ENCODE data around the gene PTPRE.

The PTPRE gene

DNA sequence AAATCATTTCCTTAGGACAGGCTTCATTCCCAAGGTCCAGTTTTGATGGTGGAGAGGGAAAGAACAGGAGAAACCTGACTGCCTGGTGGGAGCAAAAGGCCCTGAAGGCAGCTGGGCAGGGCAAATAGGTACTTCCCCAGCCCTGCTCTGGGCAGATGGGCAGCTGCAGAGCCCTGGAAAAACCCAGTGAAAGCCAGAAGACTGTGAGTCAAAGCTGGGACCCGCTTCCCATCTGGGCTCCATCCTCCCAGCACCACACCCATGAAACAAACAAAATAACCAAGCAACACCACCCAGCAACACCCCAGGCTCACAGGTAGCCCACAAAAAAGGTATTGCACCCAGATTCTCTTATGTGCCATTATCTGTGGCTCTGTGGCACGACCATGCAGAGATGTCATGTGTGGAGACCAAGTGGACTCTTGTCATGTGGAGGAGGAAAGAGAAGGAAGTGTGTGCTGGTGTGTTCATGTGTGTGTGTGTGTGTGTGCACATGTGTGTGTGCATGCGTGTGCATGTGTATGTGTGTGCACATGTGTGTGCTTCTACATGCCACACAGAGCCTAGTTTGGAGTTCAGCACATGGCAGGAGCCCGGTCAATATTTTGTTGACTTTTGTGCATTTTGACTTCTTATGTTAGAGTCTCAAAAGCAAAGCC lies 24.0 kb upstream of the PTPRE start:
- DNase-seq, result no peak

DNA sequence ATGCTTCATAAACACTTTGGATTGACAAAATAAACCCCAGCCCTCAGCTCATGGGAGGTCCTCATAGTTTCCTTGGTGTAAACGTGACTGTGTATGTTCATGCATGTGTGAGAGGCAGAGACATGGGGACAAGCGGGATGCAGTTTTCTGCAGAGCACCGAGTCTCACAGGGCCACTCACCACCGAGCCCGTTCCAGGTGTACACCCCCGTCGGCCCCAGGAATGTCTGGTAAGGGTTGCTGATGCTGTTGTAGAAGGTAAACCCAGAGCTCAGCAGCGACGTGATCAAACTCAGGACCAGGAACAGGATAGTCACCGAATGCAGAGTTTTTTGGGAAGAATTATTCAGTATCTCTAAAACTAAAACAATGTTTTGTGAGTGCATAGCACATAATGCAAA lies 23.4 kb upstream of the PTPRE start:
- no peak for DNase-seq

DNA sequence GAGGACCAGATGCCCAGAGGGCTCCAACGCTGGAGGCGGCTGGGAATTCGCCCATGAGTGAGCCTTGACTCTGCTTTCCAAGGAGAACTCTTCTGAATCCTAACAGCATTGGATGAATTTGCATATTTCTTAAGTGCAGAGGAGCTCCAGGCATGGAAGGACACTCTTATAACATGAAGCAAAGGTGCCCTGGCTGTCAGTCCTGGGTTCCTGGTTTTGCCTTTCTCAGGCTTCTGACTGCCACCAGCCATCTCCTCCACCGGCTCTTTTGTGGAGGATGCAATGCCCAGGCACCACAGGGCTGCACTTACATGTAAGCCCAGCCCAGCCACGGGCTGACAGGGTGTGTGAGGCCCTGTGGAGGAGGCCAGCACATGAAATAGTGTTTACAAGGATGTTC lies 22.4 kb upstream of the PTPRE start:
- DNase-seq, result no peak

- no peak for DNase-seq
Measured at GRCh38 chr10:127886371-127887051, 20.4 kb upstream of the PTPRE start.

- peak; percentile 18 for DNase-seq
Measured at GRCh38 chr10:127887541-127888415, 19.1 kb upstream of the PTPRE start.

GRCh38 chr10:127888521-127889312 lies 18.2 kb upstream of the PTPRE start:
- DNase-seq, result peak; percentile 29

GRCh38 chr10:127889605-127890195 lies 17.2 kb upstream of the PTPRE start:
- DNase-seq, result no peak

- DNase-seq, result no peak
Measured at GRCh38 chr10:127890216-127890615, 16.7 kb upstream of the PTPRE start.

GRCh38 chr10:127890832-127891334 lies 16.0 kb upstream of the PTPRE start:
- no peak for DNase-seq

DNA sequence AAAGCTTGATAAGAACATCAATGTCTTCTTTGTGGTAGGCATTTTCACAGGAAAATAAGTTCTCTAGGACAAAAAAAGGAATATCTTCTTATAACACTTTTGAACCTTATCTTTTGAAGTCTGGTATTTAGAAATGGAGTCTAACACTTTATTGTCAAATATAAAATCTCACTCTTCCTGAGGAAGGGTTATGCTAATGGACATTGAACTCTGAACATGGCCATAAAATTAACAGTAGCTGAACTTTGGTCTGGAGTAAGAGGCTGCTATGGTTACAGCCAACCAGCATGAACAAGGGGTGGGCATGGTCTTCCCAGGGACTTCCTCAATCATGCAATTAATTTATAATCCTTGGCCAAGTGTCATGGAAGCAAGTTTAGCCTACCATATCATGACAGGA lies 14.2 kb upstream of the PTPRE start, which contains the start of gene CLRN3:
CLRN3 (minus strand) TSS at position 199 of the 400 bp plus-strand sequence; CDS start at position 42, 157 bp downstream.
- peak; percentile 78 for DNase-seq

GRCh38 chr10:127894146-127894545 lies 12.8 kb upstream of the PTPRE start:
- DNase-seq, result no peak

DNA sequence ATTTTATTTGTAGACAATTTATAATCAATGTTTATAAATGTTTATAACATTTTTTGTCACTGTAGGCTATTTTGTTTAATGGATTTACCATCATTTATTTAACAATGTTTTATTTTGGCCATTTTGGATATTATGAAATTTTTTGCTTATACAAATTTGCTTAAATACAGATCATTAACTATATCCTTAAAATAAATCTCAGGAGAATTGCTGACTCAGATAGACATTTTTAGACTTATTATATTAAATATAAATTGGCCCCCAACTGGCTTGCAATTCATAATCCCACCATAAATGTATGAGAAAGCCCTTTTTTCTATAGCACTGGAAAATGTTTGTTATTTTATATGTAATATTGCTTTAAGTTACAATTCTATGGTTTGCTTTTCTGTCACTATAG lies 10.3 kb upstream of the PTPRE start:
- no peak for DNase-seq

DNA sequence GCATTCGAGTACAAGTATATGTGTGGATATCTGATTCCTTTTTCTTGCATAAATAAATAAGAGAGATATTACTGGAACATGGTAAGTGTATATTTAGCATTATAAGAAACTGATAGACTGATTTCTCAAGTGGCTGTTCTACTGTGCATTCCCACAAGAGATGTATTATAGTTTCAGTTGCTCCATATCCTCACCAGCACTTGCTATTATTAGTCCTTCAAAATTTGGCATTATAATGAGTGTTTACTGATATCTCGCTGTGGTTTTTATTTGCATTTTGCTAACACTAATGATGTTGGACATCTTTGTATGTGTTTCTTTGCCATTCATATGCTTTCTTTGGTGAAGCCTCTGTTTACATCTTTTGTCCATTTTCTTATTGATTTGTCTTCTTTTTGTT lies 9.7 kb upstream of the PTPRE start:
- DNase-seq, result no peak

DNA sequence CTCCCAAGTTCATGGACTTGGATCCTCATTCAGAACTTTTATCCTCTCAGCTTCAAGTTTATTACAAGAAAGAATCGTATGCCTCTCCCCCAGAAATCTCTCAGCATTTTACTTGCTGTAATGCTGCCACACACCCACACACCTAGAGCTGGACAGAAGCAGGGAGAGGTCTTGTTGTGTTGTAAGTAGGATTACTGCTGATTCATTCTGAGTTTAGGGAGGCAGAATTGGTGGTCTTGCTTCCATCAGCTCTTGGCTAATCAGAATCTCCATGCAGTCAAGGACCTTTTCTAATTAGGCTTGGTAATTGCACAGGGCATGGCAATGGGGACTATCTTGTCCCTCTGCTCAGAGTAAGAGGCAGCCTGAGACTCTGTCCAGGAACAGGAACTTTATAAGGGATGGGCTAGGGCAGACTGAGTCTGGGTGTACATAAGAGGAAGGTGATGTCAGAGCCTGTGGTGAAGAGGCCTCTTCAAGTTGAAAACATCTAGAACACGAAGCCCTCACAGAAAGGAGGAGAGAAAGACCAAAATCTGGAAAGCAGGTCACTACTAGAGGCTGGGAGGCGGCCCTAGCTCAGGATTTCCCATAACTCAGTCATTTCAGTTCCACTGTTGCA lies 7.0 kb upstream of the PTPRE start:
- DNase-seq, result no peak

DNA sequence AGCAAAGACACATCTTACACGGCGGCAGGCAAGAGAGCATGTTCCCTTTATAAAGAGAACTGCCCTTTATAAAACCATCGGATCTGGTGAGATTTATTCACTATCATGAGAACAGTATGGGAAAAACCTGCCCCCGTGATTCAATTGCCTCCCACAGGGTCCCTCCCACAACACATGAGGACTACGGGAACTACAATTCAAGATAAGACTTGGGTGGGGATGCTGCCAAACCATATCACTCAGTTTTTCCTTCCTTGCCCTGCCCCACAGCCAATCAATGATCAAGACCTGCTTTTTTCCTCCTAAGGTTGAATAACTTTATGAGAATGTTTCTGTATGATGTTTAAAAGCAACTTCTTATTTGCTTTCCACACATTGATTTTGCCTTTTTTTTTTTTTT lies 3.1 kb upstream of the PTPRE start:
- DNase-seq, result no peak

DNA sequence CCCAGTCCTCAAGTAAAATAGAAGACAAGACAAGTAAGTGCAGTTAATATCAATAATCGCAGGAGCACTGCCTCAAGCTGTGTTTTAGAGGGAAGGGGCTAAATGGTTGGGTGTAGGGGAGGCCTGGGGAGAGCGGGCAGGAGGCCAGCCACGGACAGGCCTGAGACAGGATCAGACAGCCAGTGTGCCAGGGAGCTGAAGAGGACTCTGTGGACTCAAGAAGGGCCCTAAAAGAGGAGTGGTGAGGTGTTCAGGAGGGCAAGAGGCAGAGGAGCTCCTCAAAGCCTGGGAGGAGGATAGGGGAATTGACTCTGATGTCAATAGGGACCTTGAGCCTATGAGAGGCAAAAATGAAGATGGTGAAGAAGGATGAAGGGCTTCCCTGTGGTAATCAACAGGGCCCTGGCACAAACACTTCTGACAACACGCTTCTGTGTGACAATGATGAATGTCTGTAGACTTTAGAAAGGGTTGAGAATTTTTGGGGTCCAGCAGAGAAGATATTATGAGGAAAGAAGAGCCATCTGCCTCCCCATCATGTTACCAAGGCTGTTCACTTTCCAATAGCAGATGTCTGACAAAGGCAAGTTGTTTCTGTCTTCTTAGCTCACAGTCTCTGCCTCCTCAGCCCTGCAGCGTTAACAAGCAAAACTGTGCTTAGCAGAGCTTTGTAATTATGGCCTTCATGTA lies 2.4 kb upstream of the PTPRE start:
- DNase-seq, result no peak

GRCh38 chr10:127905001-127905847 lies 1.7 kb upstream of the PTPRE start:
- DNase-seq, result no peak

GRCh38 chr10:127905848-127906261 lies 1.0 kb upstream of the PTPRE start:
- DNase-seq, result no peak

- no peak for DNase-seq
Measured at GRCh38 chr10:127907411-127908105, 655 bp downstream of the PTPRE start.

Data from NCI-H526 treated with DMSO at 0.1 percent for 48 hours (cell line).